ENCODE data around the gene ERAS. TPM values are rescaled to one million over a fixed set of nuclear protein-coding genes. Genes with fewer than 3 reads are reported as not detected.
A peak's percentile ranks its signal among the peaks of the same experiment; 100 is the strongest.

The ERAS gene
- polyA plus RNA-seq, 3 donors, result 0.13 TPM; not detected in 2

DNA sequence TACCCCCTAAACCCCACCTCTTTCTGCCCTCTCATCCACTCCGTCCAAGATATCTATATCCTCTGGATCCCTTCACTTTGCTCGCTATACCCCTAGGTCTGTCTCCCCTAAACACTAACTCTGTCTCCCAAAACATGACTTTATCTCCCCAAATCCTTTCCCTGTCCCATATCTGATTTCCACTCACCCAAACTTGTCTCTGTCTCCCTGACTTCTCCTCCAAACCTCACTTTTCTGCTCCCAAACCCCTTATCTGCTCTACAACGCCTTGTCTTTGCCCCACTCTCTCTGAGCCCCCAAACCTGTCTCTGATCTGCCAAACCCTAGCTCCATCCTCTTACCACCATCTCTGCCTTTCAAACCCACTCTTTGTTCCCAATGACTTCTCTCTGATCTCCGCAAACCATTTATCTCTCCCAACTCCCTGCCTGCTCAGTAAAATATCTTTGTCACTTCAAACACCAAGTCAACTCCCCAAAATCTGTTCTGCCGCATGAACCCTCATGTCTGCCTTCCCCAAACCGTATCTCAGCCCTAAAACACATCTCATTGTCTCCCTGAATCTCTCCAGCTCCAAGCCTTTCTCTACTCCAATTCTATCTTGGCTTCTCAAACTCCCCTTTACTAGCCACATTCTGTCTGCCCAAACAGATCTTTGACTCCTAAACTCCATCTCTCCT, 39.3 kb upstream of the ERAS start:
- peak overlapping the region in 2 of 7 donors; percentile 0 to 12 for H3K27ac Mint-ChIP-seq

DNA sequence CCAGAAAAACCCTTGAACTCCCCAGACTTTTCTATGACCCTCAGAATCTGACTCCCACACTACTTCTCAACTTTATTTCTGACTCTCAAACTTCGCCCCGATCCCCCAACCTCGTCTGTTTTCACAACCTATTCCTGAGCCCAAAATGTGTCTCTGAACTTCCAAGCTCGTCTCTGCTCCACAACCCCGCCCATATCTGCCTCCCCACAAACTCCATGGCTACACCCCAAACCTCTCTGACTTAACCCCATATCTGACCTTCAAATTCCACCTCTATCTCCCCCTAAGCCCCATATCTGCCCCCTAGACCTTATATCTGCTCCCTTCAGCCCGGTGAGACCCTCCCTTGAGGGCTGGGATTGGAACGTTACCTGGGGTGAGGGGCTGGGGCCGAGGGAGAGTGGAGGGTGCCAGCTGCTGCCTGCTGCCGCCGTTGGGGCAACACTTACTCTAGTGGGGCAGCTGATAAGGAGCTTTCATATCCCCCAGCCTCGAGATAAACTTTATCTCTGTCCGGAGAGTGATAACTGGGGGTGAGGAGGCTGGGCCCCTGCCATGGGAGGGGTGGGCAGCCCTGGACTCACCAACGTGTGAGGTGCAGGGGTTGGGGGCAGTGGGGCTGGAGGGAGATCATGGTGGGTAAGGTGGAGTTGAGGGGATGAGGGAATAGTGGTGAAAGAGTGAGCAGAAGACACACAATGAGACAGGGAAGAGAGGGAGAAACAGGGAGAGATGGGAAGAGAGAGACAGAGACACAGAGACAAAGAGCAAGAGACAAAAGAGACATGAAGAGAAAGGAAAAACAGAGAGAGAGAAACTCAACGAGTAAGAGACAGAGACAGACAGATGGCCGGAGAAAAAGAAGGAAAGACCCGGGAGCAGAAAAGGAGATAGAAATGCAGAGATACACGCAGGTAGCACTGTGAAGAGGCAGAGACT, 38.5 kb upstream of the ERAS start:
- H3K4me3 Mint-ChIP-seq, result no peak overlapping the region
- H3K4me2 ChIP-seq (replicated peaks; ENCODE audit: extremely low read depth, low read length, poor library complexity, severe bottlenecking), result no peak overlapping the region
- no peak overlapping the region for H3K9ac ChIP-seq (ENCODE audit: insufficient read depth, low read length, poor library complexity, severe bottlenecking)
- H3K9me3 Mint-ChIP-seq, result no peaks in the 10 kb centered on the region
- WGBS (ENCODE audit: insufficient coverage), result 79% methylated on average over 4 of the region's 17 CpGs
- no peak overlapping the region for H3K27ac ChIP-seq (ENCODE audit: low read depth in 1 of 2, low read length in 2 of 2)
- intact Hi-C loops (cut with micrococcal nuclease), result no loop called here
- no peak overlapping the region for H2AFZ ChIP-seq (ENCODE audit: insufficient read depth, low read depth, low read length, poor library complexity, severe bottlenecking)
- H3K79me2 ChIP-seq (ENCODE audit: insufficient read depth, low read length), result no peaks in the 10 kb centered on the region
- no peaks in the 10 kb centered on the region for H3K9me3 ChIP-seq (replicated peaks in 1 of 2; ENCODE audit: control insufficient read depth in 1 of 2, insufficient read depth in 1 of 2, low read length in 2 of 2)
- H3K27ac Mint-ChIP-seq, result peak overlapping the region in 1 of 7 donors; percentile 0
- no peaks in the 10 kb centered on the region for H3K27me3 ChIP-seq (ENCODE audit: control insufficient read depth in 2 of 2, insufficient read depth in 2 of 2, low read length in 2 of 2)
- no peak for DNase-seq
- peaks cover 13% of the 10 kb centered on the region for H3K4me1 Mint-ChIP-seq
- H3K4me1 ChIP-seq (ENCODE audit: control insufficient read depth in 1 of 2, insufficient read depth in 2 of 2, low read length in 2 of 2), result peaks cover 0 to 11% of the 10 kb centered on the region in 2 donors
- no peaks in the 10 kb centered on the region for H4K20me1 ChIP-seq (ENCODE audit: insufficient read depth, low read length)
- H3K27me3 Mint-ChIP-seq (ENCODE audit: low read depth in 3 of 3), result peaks cover 3 to 12% (median 3%) of the 10 kb centered on the region in 3 donors
- no peaks in the 10 kb centered on the region for H3K36me3 ChIP-seq (replicated peaks in 1 of 2; ENCODE audit: control insufficient read depth in 1 of 2, insufficient read depth in 2 of 2, low read length in 2 of 2)
- H3K4me3 ChIP-seq (replicated peaks in 1 of 3; ENCODE audit: low read depth in 2 of 3, low read length in 3 of 3), result no peak overlapping the region
- TF ChIP-seq, protein P1, sequence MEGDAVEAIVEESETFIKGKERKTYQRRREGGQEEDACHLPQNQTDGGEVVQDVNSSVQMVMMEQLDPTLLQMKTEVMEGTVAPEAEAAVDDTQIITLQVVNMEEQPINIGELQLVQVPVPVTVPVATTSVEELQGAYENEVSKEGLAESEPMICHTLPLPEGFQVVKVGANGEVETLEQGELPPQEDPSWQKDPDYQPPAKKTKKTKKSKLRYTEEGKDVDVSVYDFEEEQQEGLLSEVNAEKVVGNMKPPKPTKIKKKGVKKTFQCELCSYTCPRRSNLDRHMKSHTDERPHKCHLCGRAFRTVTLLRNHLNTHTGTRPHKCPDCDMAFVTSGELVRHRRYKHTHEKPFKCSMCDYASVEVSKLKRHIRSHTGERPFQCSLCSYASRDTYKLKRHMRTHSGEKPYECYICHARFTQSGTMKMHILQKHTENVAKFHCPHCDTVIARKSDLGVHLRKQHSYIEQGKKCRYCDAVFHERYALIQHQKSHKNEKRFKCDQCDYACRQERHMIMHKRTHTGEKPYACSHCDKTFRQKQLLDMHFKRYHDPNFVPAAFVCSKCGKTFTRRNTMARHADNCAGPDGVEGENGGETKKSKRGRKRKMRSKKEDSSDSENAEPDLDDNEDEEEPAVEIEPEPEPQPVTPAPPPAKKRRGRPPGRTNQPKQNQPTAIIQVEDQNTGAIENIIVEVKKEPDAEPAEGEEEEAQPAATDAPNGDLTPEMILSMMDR (IDR thresholded peaks at IDR 0.05), result no peak
- no peaks in the 10 kb centered on the region for H3K36me3 Mint-ChIP-seq

More for the DNA sequence above, 39.3 kb upstream of the ERAS start:
- Mint-ChIP-seq H3K4me1 (peaks cover 13% of the 10 kb centered on the region), H3K36me3 (no peaks in the 10 kb centered on the region), H3K9me3 (no peaks in the 10 kb centered on the region), H3K27me3 (ENCODE audit: low read depth in 3 of 3) (peaks cover 3 to 9% (median 3%) of the 10 kb centered on the region in 3 donors), H3K4me3 (no peak overlapping the region)
- Histone ChIP-seq H3K4me3 (replicated peaks in 1 of 3; ENCODE audit: low read depth in 2 of 3, low read length in 3 of 3) (no peak overlapping the region), H3K9ac (ENCODE audit: insufficient read depth, low read length, poor library complexity, severe bottlenecking) (no peak overlapping the region), H2AFZ (ENCODE audit: insufficient read depth, low read depth, low read length, poor library complexity, severe bottlenecking) (no peak overlapping the region), H3K4me1 (ENCODE audit: control insufficient read depth in 1 of 2, insufficient read depth in 2 of 2, low read length in 2 of 2) (peaks cover 0 to 11% of the 10 kb centered on the region in 2 donors), H3K27ac (ENCODE audit: low read depth in 1 of 2, low read length in 2 of 2) (no peak overlapping the region), H3K36me3 (replicated peaks in 1 of 2; ENCODE audit: control insufficient read depth in 1 of 2, insufficient read depth in 2 of 2, low read length in 2 of 2) (no peaks in the 10 kb centered on the region), H3K27me3 (ENCODE audit: control insufficient read depth in 2 of 2, insufficient read depth in 2 of 2, low read length in 2 of 2) (no peaks in the 10 kb centered on the region), H3K4me2 (replicated peaks; ENCODE audit: extremely low read depth, low read length, poor library complexity, severe bottlenecking) (no peak overlapping the region), H4K20me1 (ENCODE audit: insufficient read depth, low read length) (no peaks in the 10 kb centered on the region), H3K9me3 (replicated peaks in 1 of 2; ENCODE audit: control insufficient read depth in 1 of 2, insufficient read depth in 1 of 2, low read length in 2 of 2) (no peaks in the 10 kb centered on the region), H3K79me2 (ENCODE audit: insufficient read depth, low read length) (no peaks in the 10 kb centered on the region)
- no peak for DNase-seq
- intact Hi-C loops (cut with micrococcal nuclease), result no loop called here
- WGBS (ENCODE audit: insufficient coverage), result 92% methylated on average over 3 of the region's 6 CpGs
- TF ChIP-seq, protein P1 (IDR thresholded peaks at IDR 0.05), result no peak
